Hippocampal formation (tissue), 2 donors: ENCODE results near the gene NMNAT3.
"Not testable (repeated sequence)": the region's sequence is repeated elsewhere in the genome, so short reads cannot be mapped to it uniquely, and the experiment has no call there.

Source experiments
- DNase-seq, 2 donors: peaks; one replicate each; lab custom pipeline; 2025; lab: John Stamatoyannopoulos, UW

NMNAT3 gene

GRCh38 chr3:139636511-139636910 is 41.3 kb downstream of the NMNAT3 start:
- no peak for DNase-seq

- no peak for DNase-seq
Measured at GRCh38 chr3:139634111-139634635, 43.6 kb downstream of the NMNAT3 start.

GRCh38 chr3:139633511-139633910 is 44.3 kb downstream of the NMNAT3 start:
- no peak for DNase-seq

DNA sequence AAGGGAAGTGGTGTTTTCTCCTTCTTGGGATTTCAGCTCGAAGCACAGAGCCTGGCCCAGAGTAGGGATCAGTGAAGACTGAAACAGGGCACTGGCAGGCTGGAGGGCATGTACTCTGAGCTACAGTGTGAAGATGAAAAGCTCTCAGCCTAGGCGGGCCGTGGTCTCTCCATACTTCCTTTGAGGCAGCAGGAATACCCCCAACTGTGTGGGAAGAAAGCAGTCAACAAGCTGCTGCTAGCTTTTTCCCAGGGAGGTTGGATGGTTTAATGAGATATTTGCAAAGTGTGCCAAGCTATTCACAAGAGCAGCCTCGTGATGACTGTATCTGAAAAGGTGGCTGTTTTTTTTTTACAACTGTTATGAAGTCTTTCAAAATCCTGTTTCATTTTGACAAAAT is 47.2 kb downstream of the NMNAT3 start:
- no peak for DNase-seq

DNA sequence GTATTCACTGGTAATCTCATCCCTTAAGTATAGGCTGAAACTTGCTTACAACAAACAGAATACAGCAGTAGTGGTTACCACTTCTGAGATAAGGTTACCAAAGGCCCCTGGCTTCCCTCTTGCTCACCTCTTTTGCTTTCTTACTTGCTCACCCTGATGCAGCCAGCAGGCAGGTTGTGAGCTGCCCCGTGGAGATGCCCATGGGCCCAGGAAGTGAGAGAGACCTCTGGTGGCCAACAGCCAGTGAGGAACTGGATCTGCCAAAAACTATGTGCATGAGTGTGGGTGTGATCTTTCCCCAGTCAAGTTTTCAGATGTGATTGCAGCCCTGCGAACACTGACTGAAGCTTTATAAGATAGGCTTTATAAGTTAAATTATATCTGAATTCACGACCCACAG is 48.7 kb downstream of the NMNAT3 start:
- DNase-seq: no peak

DNA sequence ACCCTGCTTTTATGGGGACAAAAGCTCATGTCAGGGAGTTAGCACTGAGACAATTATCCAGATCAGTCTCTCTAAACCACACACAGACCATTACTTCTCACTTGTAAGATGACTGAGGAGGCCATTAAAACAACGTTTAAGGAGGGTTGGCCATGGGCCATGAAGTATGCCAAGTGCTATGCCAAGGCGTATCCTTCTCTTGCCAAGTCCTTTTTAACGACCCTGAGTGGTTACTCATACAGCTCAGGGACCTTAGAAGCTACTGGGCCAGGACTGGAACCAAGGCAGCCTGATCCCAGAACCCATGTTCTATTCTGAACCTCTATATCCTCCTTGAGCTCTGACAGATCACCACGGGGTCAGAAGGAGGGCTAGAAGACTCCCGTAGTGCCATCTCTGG is 50.0 kb downstream of the NMNAT3 start:
- DNase-seq: no peak

DNA sequence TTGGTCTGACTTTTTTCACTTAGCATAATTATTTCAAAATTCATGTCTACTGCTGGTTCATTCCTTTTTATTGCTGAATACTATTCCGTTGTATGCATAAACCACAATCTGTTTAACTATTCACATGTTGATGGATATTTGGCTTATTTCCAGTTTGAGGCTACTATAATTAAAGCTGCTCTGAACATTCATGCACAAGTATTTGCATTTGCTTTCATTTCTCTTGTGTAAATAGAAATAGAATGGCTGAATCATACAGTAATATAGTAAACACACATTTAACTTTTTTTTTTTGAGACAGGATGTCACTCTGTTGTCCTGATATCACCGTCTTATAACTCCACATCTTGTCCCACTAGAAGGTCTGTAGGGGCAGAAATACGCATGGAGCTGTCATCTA is 57.3 kb downstream of the NMNAT3 start:
- no peak for DNase-seq

- no peak for DNase-seq
Measured at GRCh38 chr3:139619484-139619883, 58.3 kb downstream of the NMNAT3 start.

DNA sequence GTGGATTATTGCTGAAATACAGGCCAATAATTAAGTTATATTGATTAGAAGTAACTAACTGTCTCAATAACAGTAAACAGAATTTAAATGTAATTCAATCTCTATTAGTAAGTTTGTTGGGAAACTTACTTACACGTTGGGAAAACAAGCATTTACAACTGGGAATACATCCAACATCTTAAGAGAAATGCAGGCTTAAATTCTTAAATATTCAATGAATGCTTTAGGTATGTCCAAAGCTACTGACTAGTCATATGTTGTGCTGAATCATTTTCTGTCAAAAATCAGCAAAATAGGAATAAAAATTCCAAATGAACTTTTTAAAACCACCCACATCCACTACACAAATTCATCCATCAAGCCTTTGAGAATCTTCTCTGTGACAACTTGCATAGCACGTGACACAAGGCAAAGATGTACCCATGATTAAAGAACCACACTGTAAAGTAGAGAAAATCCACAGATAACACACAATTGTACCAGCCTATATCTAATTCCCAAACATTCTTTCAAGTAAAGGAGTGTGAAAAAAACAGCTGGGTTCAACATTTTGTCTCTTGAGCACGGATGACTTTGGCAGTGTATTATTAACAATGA is 60.0 kb downstream of the NMNAT3 start:
- DNase-seq: no peak

GRCh38 chr3:139611528-139611927 is 66.2 kb downstream of the NMNAT3 start:
- DNase-seq: no peak

- no peak for DNase-seq
Measured at GRCh38 chr3:139610886-139611285, 66.9 kb downstream of the NMNAT3 start.

- no peak for DNase-seq
Measured at GRCh38 chr3:139608924-139609323, 68.8 kb downstream of the NMNAT3 start.

- no peak for DNase-seq
Measured at GRCh38 chr3:139608108-139608380, 69.7 kb downstream of the NMNAT3 start.

GRCh38 chr3:139607257-139608107 is 70.3 kb downstream of the NMNAT3 start:
- no peak for DNase-seq

GRCh38 chr3:139602003-139602402 is 75.8 kb downstream of the NMNAT3 start:
- no peak for DNase-seq

- DNase-seq: no peak
Measured at GRCh38 chr3:139601191-139601961, 76.4 kb downstream of the NMNAT3 start.

GRCh38 chr3:139597947-139598346 is 79.8 kb downstream of the NMNAT3 start:
- no peak for DNase-seq

- not testable (repeated sequence) for DNase-seq
Measured at GRCh38 chr3:139591186-139591585, 86.6 kb downstream of the NMNAT3 start.

DNA sequence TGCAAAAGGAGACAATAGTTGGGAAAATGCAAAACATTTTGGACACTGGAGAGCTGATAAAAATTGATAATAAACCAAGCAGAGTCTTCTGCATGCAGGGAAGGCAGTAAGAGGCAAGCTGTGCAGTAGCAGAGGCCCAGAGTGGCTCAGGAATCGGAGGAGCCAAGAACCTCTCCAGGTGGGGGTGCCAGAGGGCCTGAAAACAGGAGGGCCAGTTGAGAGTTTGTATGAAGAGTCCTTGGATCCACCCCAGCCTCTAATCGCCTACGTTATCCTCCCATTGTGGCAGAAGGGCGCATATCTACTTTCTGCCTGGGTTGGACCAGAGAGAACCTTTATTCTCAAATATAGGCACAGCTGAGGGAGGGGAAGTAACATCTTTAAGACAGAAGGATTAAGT is 89.3 kb downstream of the NMNAT3 start:
- DNase-seq: no peak

DNA sequence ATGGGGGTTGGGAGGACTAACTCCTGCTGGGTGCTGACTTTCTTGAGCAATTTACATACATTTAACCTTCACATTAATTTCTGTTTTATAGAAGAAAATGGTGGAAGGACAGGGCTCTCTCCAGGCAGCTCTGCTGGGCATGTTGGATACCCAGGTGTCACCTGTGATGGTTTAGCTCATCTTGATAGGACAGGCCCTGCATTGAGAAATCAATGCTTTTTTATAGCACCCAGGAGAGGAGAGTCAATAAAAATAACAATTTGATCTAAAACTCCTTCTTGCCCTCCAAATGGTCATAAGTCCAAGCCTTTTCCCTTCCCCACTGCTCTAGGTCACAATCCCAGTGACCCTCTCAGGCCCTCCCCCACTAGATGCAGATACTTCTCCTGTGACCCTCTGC is 90.0 kb downstream of the NMNAT3 start:
- DNase-seq: no peak

DNA sequence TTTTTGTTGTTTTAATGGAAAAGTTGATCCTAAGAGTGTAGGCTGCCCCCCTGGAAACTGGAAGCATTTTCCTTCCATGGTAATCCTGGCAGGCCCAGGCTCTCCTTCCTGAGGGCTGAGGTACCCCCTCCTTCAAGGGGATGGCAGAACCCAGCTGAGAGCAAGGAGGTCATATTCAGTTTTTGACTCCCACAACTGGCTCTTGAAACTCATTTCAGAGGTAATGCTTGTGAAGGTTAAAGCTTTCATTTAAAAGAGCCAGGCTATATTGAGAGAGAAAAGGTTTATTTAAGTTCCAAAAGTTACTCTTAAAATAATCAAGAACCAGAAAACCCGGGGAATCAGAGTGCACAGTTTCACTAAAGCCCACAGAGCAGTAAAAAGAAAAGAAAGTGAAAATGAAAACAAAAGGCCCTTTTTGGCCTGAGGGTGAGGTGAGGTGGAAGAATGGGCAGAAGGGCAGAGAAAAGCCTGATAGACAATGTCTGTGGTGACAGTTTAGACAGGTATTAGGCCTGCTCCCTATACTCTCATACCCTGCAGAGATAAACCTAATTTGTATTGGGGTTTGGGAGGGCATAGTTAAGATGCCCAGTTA is 91.3 kb downstream of the NMNAT3 start:
- no peak for DNase-seq

- DNase-seq: no peak
Measured at GRCh38 chr3:139585820-139586219, 92.0 kb downstream of the NMNAT3 start.
